Measurements from ENCODE around the gene IGF2.

GRCh38 chr11:2094354-2095197 is 44.6 kb downstream of the IGF2 start:
- no peak for TF ChIP-seq CTCF (IDR thresholded peaks at IDR 0.05)
- TF ChIP-seq POLR2A (IDR thresholded peaks at IDR 0.05): no peak

All from thyroid gland (tissue), 4 donors.